A673 (cell line): ENCODE measurements around the gene HSF2BP.
"Not testable (repeated sequence)": the region's sequence is repeated elsewhere in the genome, so short reads cannot be mapped to it uniquely, and the experiment has no call there.

Experiments used
- EZH2 ChIP-seq: fragments of 200-600 bp; sonication (generic); IDR thresholded peaks from 2 replicates; pipeline ENCODE4 v1.6.1; 2017; ENCODE audit warnings: borderline replicate concordance, low read depth, mild to moderate bottlenecking, mixed read lengths, antibody characterized with exemption, low read length; ENCODE audit not compliant: poor library complexity, severe bottlenecking
- TF ChIP-seq, protein P1 (sequence below): fragments of 300-800, 200-600 bp; sonication (generic); conservative IDR thresholded peaks from 2 replicates; pipeline ENCODE4 v1.5.1; 2017; ENCODE audit warnings: low read depth, mild to moderate bottlenecking, antibody characterized with exemption, low read length, moderate library complexity, mixed read lengths

- TF ChIP-seq, protein P1, sequence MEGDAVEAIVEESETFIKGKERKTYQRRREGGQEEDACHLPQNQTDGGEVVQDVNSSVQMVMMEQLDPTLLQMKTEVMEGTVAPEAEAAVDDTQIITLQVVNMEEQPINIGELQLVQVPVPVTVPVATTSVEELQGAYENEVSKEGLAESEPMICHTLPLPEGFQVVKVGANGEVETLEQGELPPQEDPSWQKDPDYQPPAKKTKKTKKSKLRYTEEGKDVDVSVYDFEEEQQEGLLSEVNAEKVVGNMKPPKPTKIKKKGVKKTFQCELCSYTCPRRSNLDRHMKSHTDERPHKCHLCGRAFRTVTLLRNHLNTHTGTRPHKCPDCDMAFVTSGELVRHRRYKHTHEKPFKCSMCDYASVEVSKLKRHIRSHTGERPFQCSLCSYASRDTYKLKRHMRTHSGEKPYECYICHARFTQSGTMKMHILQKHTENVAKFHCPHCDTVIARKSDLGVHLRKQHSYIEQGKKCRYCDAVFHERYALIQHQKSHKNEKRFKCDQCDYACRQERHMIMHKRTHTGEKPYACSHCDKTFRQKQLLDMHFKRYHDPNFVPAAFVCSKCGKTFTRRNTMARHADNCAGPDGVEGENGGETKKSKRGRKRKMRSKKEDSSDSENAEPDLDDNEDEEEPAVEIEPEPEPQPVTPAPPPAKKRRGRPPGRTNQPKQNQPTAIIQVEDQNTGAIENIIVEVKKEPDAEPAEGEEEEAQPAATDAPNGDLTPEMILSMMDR: not testable (repeated sequence)
- not testable (repeated sequence) for TF ChIP-seq EZH2
Measured at GRCh38 chr21:43517701-43518100, 141.6 kb downstream of the HSF2BP start.
